Measurements from ENCODE around the gene DYSF.

Gene DYSF

GRCh38 chr2:71555798-71556454 is 102.6 kb downstream of the DYSF start:
- no peak for DNase-seq

- DNase-seq = no peak
Observed at GRCh38 chr2:71556692-71557250, 103.4 kb downstream of the DYSF start.

GRCh38 chr2:71557321-71557720 is 104.0 kb downstream of the DYSF start:
- no peak for DNase-seq

GRCh38 chr2:71558300-71559051 is 105.1 kb downstream of the DYSF start:
- no peak for DNase-seq

- no peak for DNase-seq
Observed at GRCh38 chr2:71559080-71559827, 105.9 kb downstream of the DYSF start.

GRCh38 chr2:71559828-71560637 is 106.7 kb downstream of the DYSF start:
- no peak for DNase-seq

- DNase-seq = no peak
Observed at GRCh38 chr2:71560638-71561011, 107.3 kb downstream of the DYSF start.

- DNase-seq = no peak
Observed at GRCh38 chr2:71561441-71562267, 108.3 kb downstream of the DYSF start.

GRCh38 chr2:71562518-71562917 is 109.2 kb downstream of the DYSF start:
- DNase-seq = no peak

- DNase-seq = no peak
Observed at GRCh38 chr2:71563872-71564271, 110.5 kb downstream of the DYSF start.

GRCh38 chr2:71564361-71564760 is 111.0 kb downstream of the DYSF start:
- DNase-seq = no peak

GRCh38 chr2:71564790-71565189 is 111.4 kb downstream of the DYSF start:
- DNase-seq = no peak

GRCh38 chr2:71566372-71566771 is 113.0 kb downstream of the DYSF start:
- no peak for DNase-seq

- DNase-seq = no peak
Observed at GRCh38 chr2:71567625-71568024, 114.3 kb downstream of the DYSF start.

GRCh38 chr2:71568103-71568502 is 114.7 kb downstream of the DYSF start:
- DNase-seq = no peak

GRCh38 chr2:71570511-71570910 is 117.2 kb downstream of the DYSF start:
- no peak for DNase-seq

- no peak for DNase-seq
Observed at GRCh38 chr2:71570951-71571460, 117.6 kb downstream of the DYSF start.

GRCh38 chr2:71571945-71572344 is 118.6 kb downstream of the DYSF start:
- DNase-seq = no peak

GRCh38 chr2:71575966-71576365 is 122.6 kb downstream of the DYSF start:
- DNase-seq = no peak

- DNase-seq = no peak
Observed at GRCh38 chr2:71576541-71576940, 123.2 kb downstream of the DYSF start.

- DNase-seq = no peak
Observed at GRCh38 chr2:71577209-71577608, 123.8 kb downstream of the DYSF start.

Measured in NCI-H446 (cell line).